RWPE2 (cell line): Measurements from ENCODE around the gene PPARD.
"Not testable (repeated sequence)": the region's sequence is repeated elsewhere in the genome, so short reads cannot be mapped to it uniquely, and the experiment has no call there.

Experiments
- ATAC-seq: fragments of 200-7000 bp; cut with Tn5 transposase; 3 replicates; pipeline ENCODE4 v1.9.1; 2021; ENCODE audit warnings: low read depth
- DNase-seq: peaks from one replicate; pipeline ENCODE4 v3.0.0-alpha.2; 2020; ENCODE audit warnings: low spot score
- H3K27ac ChIP-seq: fragments of 450-650 bp; 2 replicates; pipeline ENCODE4 v1.5.1; 2017; ENCODE audit warnings: mild to moderate bottlenecking; ENCODE audit not compliant: poor library complexity, severe bottlenecking
- H3K27me3 ChIP-seq: fragments of 250-450 bp; sonication (Bioruptor Pico); 2 replicates; pipeline ENCODE4 v1.5.1; 2021; ENCODE audit warnings: mild to moderate bottlenecking, moderate library complexity; ENCODE audit not compliant: insufficient read depth, poor library complexity, severe bottlenecking
- H3K36me3 ChIP-seq: fragments of 250-450 bp; sonication (Bioruptor Pico); 2 replicates; pipeline ENCODE4 v1.5.1; 2020; ENCODE audit warnings: low read depth, mild to moderate bottlenecking, moderate library complexity
- H3K4me1 ChIP-seq: fragments of 250-450 bp; sonication (Bioruptor Pico); 2 replicates; pipeline ENCODE4 v1.5.1; 2021; ENCODE audit warnings: mild to moderate bottlenecking, moderate library complexity; ENCODE audit not compliant: insufficient read depth, poor library complexity, severe bottlenecking
- H3K4me3 ChIP-seq: fragments of 250-450 bp; sonication (Bioruptor Pico); 2 replicates; pipeline ENCODE4 v1.5.1; 2021; ENCODE audit warnings: mild to moderate bottlenecking, moderate library complexity; ENCODE audit not compliant: severe bottlenecking
- H3K9me3 ChIP-seq: fragments of 250-450 bp; sonication (Bioruptor Pico); 2 replicates; pipeline ENCODE4 v1.5.1; 2021; ENCODE audit warnings: mild to moderate bottlenecking, moderate library complexity; ENCODE audit not compliant: severe bottlenecking
- CTCF ChIP-seq: fragments of 450-650 bp; IDR thresholded peaks from one replicate; pipeline ENCODE4 v1.5.1; 2017; ENCODE audit warnings: mild to moderate bottlenecking, moderate library complexity; ENCODE audit not compliant: poor library complexity, severe bottlenecking

Gene PPARD

GRCh38 chr6:35435074-35435837 is 92.9 kb downstream of the PPARD start:
- no peak for ATAC-seq
- no peaks in the 10 kb centered on the region for H3K27me3 ChIP-seq
- no peak for DNase-seq
- no peak overlapping the region for H3K27ac ChIP-seq
- H3K4me3 ChIP-seq, result no peak overlapping the region
- H3K36me3 ChIP-seq, result no peaks in the 10 kb centered on the region
- no peak for TF ChIP-seq CTCF
- H3K9me3 ChIP-seq, result no peaks in the 10 kb centered on the region
- H3K4me1 ChIP-seq, result no peaks in the 10 kb centered on the region

- Histone ChIP-seq H3K4me1 (no peaks in the 10 kb centered on the region), H3K36me3 (no peaks in the 10 kb centered on the region), H3K9me3 (no peaks in the 10 kb centered on the region), H3K4me3 (no peak overlapping the region), H3K27me3 (no peaks in the 10 kb centered on the region), H3K27ac (no peak overlapping the region)
- no peak for DNase-seq
- no peak for TF ChIP-seq CTCF
- ATAC-seq, result no peak
Observed at GRCh38 chr6:35436071-35436857, 93.9 kb downstream of the PPARD start.

GRCh38 chr6:35438378-35439065 is 96.2 kb downstream of the PPARD start:
- H3K9me3 ChIP-seq, H3K27ac ChIP-seq, H3K4me3 ChIP-seq, H3K36me3 ChIP-seq, H3K4me1 ChIP-seq, DNase-seq, ATAC-seq, H3K27me3 ChIP-seq: not testable (repeated sequence)

- H3K9me3 ChIP-seq, result no peaks in the 10 kb centered on the region
- DNase-seq, result no peak
- H3K27me3 ChIP-seq, result no peaks in the 10 kb centered on the region
- ATAC-seq, result no peak
- no peaks in the 10 kb centered on the region for H3K36me3 ChIP-seq
- H3K27ac ChIP-seq, result no peak overlapping the region
- TF ChIP-seq CTCF, result no peak
- H3K4me3 ChIP-seq, result no peak overlapping the region
- no peaks in the 10 kb centered on the region for H3K4me1 ChIP-seq
Observed at GRCh38 chr6:35439308-35439707, 97.0 kb downstream of the PPARD start.

- TF ChIP-seq CTCF, result no peak
- ATAC-seq (no peak), DNase-seq (no peak)
- H3K4me1 ChIP-seq, result no peaks in the 10 kb centered on the region
- H3K27ac ChIP-seq, result no peak overlapping the region
- no peaks in the 10 kb centered on the region for H3K27me3 ChIP-seq
- no peaks in the 10 kb centered on the region for H3K36me3 ChIP-seq
- H3K9me3 ChIP-seq, result no peaks in the 10 kb centered on the region
- H3K4me3 ChIP-seq, result no peak overlapping the region
Observed at GRCh38 chr6:35441205-35441604, 98.8 kb downstream of the PPARD start.
